HL-60 (cell line): ENCODE measurements around the gene IRF3.

Experiments
- GABPA ChIP-seq: IDR thresholded peaks from 2 replicates; pipeline ENCODE4 v1.6.1; 2012; ENCODE audit warnings: low read depth
- POLR2AphosphoS5 ChIP-seq: IDR thresholded peaks from 2 replicates; pipeline ENCODE4 v1.6.1; 2012; ENCODE audit warnings: low read depth
- SPI1 ChIP-seq: IDR thresholded peaks from 2 replicates; pipeline ENCODE4 v1.6.1; 2012; ENCODE audit warnings: low read depth, mild to moderate bottlenecking, borderline replicate concordance
- TF ChIP-seq, protein P1 (sequence below): IDR thresholded peaks from one replicate; pipeline ENCODE4 v1.5.1; 2011; ENCODE audit warnings: low read length, control low read depth, inconsistent platforms; ENCODE audit not compliant: insufficient read depth
- TF ChIP-seq, protein P2 (sequence below): IDR thresholded peaks from 2 replicates; pipeline ENCODE4 v1.6.1; 2012; ENCODE audit warnings: low read depth; ENCODE audit not compliant: insufficient replicate concordance

DNA sequence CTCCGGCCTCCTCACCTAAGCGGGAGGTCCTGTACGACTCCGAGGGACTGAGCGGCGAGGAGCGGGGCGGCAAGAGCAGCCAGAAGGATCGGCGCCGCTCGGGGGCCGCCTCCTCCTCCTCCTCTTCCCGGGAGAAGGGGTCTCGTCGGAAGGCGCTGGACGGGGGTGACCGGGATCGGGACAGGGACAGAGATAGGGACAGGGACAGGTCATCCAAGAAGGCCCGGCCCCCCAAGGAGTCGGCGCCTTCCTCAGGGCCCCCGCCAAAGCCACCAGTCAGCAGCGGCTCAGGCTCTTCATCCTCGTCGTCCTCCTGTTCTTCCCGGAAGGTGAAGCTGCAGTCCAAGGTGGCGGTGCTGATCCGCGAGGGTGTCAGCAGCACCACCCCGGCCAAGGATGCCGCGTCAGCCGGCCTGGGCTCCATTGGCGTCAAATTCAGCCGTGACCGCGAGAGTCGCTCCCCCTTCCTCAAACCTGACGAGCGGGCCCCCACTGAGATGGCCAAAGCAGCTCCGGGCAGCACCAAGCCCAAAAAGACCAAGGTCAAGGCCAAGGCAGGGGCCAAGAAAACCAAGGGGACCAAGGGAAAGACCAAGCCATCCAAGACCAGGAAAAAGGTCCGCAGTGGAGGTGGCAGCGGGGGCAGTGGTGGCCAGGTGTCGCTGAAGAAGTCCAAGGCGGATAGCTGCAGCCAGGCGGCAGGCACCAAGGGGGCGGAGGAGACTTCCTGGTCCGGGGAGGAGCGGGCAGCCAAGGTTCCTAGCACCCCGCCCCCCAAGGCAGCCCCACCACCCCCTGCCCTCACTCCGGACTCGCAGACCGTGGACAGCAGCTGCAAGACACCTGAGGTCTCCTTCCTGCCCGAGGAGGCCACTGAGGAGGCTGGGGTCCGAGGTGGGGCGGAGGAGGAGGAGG lies 12.8 kb downstream of the IRF3 start:
- TF ChIP-seq, protein P1, sequence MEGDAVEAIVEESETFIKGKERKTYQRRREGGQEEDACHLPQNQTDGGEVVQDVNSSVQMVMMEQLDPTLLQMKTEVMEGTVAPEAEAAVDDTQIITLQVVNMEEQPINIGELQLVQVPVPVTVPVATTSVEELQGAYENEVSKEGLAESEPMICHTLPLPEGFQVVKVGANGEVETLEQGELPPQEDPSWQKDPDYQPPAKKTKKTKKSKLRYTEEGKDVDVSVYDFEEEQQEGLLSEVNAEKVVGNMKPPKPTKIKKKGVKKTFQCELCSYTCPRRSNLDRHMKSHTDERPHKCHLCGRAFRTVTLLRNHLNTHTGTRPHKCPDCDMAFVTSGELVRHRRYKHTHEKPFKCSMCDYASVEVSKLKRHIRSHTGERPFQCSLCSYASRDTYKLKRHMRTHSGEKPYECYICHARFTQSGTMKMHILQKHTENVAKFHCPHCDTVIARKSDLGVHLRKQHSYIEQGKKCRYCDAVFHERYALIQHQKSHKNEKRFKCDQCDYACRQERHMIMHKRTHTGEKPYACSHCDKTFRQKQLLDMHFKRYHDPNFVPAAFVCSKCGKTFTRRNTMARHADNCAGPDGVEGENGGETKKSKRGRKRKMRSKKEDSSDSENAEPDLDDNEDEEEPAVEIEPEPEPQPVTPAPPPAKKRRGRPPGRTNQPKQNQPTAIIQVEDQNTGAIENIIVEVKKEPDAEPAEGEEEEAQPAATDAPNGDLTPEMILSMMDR, result no peak
- no peak for TF ChIP-seq POLR2AphosphoS5
- TF ChIP-seq, protein P2, sequence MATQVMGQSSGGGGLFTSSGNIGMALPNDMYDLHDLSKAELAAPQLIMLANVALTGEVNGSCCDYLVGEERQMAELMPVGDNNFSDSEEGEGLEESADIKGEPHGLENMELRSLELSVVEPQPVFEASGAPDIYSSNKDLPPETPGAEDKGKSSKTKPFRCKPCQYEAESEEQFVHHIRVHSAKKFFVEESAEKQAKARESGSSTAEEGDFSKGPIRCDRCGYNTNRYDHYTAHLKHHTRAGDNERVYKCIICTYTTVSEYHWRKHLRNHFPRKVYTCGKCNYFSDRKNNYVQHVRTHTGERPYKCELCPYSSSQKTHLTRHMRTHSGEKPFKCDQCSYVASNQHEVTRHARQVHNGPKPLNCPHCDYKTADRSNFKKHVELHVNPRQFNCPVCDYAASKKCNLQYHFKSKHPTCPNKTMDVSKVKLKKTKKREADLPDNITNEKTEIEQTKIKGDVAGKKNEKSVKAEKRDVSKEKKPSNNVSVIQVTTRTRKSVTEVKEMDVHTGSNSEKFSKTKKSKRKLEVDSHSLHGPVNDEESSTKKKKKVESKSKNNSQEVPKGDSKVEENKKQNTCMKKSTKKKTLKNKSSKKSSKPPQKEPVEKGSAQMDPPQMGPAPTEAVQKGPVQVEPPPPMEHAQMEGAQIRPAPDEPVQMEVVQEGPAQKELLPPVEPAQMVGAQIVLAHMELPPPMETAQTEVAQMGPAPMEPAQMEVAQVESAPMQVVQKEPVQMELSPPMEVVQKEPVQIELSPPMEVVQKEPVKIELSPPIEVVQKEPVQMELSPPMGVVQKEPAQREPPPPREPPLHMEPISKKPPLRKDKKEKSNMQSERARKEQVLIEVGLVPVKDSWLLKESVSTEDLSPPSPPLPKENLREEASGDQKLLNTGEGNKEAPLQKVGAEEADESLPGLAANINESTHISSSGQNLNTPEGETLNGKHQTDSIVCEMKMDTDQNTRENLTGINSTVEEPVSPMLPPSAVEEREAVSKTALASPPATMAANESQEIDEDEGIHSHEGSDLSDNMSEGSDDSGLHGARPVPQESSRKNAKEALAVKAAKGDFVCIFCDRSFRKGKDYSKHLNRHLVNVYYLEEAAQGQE, result no peak
- no peak for TF ChIP-seq SPI1
- no peak for TF ChIP-seq GABPA
